ENCODE results near the gene PTRHD1. TPM values are rescaled to one million over a fixed set of nuclear protein-coding genes. Genes with fewer than 3 reads are reported as not detected.

PTRHD1 gene
- total RNA-seq, 1 donor from 2014 or later: 24.3 TPM

GRCh38 chr2:24761866-24762265 is 31.3 kb downstream of the PTRHD1 start:
- H3K4me3 ChIP-seq: no peak overlapping the region
- H3K27me3 ChIP-seq (ENCODE audit: low read depth): no peaks in the 10 kb centered on the region
- H3K36me3 ChIP-seq: peaks cover 70% of the 10 kb centered on the region
- H3K9me3 ChIP-seq (replicated peaks): no peaks in the 10 kb centered on the region
- no peak for TF ChIP-seq CTCF (IDR thresholded peaks at IDR 0.05; ENCODE audit: borderline replicate concordance)
- no peak for DNase-seq
- peaks cover 8% of the 10 kb centered on the region for H3K4me1 ChIP-seq
- intact Hi-C loops (cut with micrococcal nuclease): no loop called here
- H3K27ac ChIP-seq (replicated peaks): no peak overlapping the region

- Histone ChIP-seq H3K27ac (replicated peaks) (no peak overlapping the region), H3K4me3 (no peak overlapping the region), H3K9me3 (replicated peaks) (no peaks in the 10 kb centered on the region), H3K36me3 (peaks cover 91% of the 10 kb centered on the region), H3K27me3 (ENCODE audit: low read depth) (no peaks in the 10 kb centered on the region), H3K4me1 (peaks cover 1% of the 10 kb centered on the region)
- intact Hi-C loops (cut with micrococcal nuclease): no loop called here
- TF ChIP-seq CTCF (IDR thresholded peaks at IDR 0.05; ENCODE audit: borderline replicate concordance): no peak
- DNase-seq: no peak
These were observed 36.4 kb downstream of the PTRHD1 start for GRCh38 chr2:24756789-24757188.

- intact Hi-C loops (cut with micrococcal nuclease): no loop called here
- no peaks in the 10 kb centered on the region for H3K27me3 ChIP-seq (ENCODE audit: low read depth)
- H3K36me3 ChIP-seq: peaks cover 85% of the 10 kb centered on the region
- no peak overlapping the region for H3K4me3 ChIP-seq
- no peak overlapping the region for H3K27ac ChIP-seq (replicated peaks)
- TF ChIP-seq CTCF (IDR thresholded peaks at IDR 0.05; ENCODE audit: borderline replicate concordance): no peak
- no peak for DNase-seq
- no peaks in the 10 kb centered on the region for H3K4me1 ChIP-seq
- no peaks in the 10 kb centered on the region for H3K9me3 ChIP-seq (replicated peaks)
These were observed 38.0 kb downstream of the PTRHD1 start for GRCh38 chr2:24754985-24755705.

- Histone ChIP-seq H3K4me1 (peaks cover 5% of the 10 kb centered on the region), H3K4me3 (no peak overlapping the region), H3K27me3 (ENCODE audit: low read depth) (no peaks in the 10 kb centered on the region), H3K9me3 (replicated peaks) (no peaks in the 10 kb centered on the region), H3K27ac (replicated peaks) (no peak overlapping the region), H3K36me3 (peaks cover 38% of the 10 kb centered on the region)
- no peak for TF ChIP-seq CTCF (IDR thresholded peaks at IDR 0.05; ENCODE audit: borderline replicate concordance)
- DNase-seq: no peak
- intact Hi-C loops (cut with micrococcal nuclease): no loop called here
These were observed 44.0 kb downstream of the PTRHD1 start for GRCh38 chr2:24749069-24749691.

- H3K27me3 ChIP-seq (ENCODE audit: low read depth): no peaks in the 10 kb centered on the region
- peaks cover 28% of the 10 kb centered on the region for H3K36me3 ChIP-seq
- no peak overlapping the region for H3K4me3 ChIP-seq
- no peak for TF ChIP-seq CTCF (IDR thresholded peaks at IDR 0.05; ENCODE audit: borderline replicate concordance)
- no peak for DNase-seq
- no peaks in the 10 kb centered on the region for H3K9me3 ChIP-seq (replicated peaks)
- H3K27ac ChIP-seq (replicated peaks): no peak overlapping the region
- intact Hi-C loops (cut with micrococcal nuclease): no loop called here
- peaks cover 15% of the 10 kb centered on the region for H3K4me1 ChIP-seq
These were observed 45.9 kb downstream of the PTRHD1 start for GRCh38 chr2:24747299-24747698.
